Measurements from ENCODE around the gene AAK1. TPM values are rescaled to one million over a fixed set of nuclear protein-coding genes. Genes with fewer than 3 reads are reported as not detected.

Gene AAK1
- total RNA-seq, 1 donor from 2014 or later = 68.2 TPM

DNA sequence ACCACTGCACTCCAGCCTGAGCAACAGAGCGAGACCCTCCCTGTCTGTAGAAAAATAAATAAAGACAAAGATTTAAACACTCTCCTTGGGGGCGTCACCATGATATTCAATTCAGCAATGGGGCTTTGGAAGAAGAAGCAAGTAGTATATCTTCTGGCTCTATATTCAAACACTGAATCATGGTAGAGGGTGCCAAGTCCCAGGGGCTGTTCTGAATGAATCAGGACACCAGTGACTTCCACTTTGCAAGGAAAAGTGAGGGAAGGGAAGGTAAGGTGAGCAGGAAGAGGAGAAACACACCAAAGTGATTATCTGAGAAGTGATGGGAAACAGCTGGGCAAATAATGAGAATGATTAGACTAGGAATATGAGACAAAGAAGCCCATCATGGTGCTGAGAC lies 80.5 kb downstream of the AAK1 start:
- no peak overlapping the region for H3K27ac Mint-ChIP-seq (ENCODE audit: unreplicated experiment)
- no peaks in the 10 kb centered on the region for H3K27me3 Mint-ChIP-seq (ENCODE audit: unreplicated experiment)
- H3K4me3 Mint-ChIP-seq (ENCODE audit: unreplicated experiment) = no peak overlapping the region

DNA sequence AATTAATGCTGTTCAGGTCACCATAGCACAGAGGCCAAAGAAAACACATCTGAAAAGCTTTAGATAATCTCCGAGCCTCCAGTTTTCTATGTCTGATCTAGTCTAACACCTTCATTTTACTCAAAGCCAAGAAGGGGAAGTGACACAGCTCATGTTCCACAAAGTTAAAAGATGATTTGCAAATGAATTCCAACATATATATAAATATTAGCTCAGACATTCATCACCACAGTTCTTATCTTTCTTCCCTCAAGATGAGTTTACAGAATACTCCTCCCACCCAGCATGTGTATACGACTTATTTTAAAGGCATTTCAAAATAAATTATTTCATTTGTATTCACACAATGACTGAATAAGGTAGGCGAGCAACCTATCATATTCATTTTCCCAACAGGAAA lies 82.4 kb downstream of the AAK1 start:
- Mint-ChIP-seq H3K9me3 (ENCODE audit: unreplicated experiment) (no peaks in the 10 kb centered on the region), H3K36me3 (ENCODE audit: unreplicated experiment) (no peaks in the 10 kb centered on the region), H3K4me3 (ENCODE audit: unreplicated experiment) (no peak overlapping the region), H3K4me1 (ENCODE audit: low read depth, unreplicated experiment) (peaks cover 8% of the 10 kb centered on the region), H3K27me3 (ENCODE audit: unreplicated experiment) (no peaks in the 10 kb centered on the region), H3K27ac (ENCODE audit: unreplicated experiment) (no peak overlapping the region)
- no peak for DNase-seq
- TF ChIP-seq, protein P1, sequence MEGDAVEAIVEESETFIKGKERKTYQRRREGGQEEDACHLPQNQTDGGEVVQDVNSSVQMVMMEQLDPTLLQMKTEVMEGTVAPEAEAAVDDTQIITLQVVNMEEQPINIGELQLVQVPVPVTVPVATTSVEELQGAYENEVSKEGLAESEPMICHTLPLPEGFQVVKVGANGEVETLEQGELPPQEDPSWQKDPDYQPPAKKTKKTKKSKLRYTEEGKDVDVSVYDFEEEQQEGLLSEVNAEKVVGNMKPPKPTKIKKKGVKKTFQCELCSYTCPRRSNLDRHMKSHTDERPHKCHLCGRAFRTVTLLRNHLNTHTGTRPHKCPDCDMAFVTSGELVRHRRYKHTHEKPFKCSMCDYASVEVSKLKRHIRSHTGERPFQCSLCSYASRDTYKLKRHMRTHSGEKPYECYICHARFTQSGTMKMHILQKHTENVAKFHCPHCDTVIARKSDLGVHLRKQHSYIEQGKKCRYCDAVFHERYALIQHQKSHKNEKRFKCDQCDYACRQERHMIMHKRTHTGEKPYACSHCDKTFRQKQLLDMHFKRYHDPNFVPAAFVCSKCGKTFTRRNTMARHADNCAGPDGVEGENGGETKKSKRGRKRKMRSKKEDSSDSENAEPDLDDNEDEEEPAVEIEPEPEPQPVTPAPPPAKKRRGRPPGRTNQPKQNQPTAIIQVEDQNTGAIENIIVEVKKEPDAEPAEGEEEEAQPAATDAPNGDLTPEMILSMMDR (IDR thresholded peaks at IDR 0.05; ENCODE audit: partially characterized antibody, unreplicated experiment) = no peak

More for the DNA sequence above, 80.5 kb downstream of the AAK1 start:
- TF ChIP-seq, protein P1 (IDR thresholded peaks at IDR 0.05; ENCODE audit: partially characterized antibody, unreplicated experiment) = no peak
- no peak for DNase-seq
- no peaks in the 10 kb centered on the region for H3K36me3 Mint-ChIP-seq (ENCODE audit: unreplicated experiment)
- no peaks in the 10 kb centered on the region for H3K9me3 Mint-ChIP-seq (ENCODE audit: unreplicated experiment)
- peaks cover 12% of the 10 kb centered on the region for H3K4me1 Mint-ChIP-seq (ENCODE audit: low read depth, unreplicated experiment)

DNA sequence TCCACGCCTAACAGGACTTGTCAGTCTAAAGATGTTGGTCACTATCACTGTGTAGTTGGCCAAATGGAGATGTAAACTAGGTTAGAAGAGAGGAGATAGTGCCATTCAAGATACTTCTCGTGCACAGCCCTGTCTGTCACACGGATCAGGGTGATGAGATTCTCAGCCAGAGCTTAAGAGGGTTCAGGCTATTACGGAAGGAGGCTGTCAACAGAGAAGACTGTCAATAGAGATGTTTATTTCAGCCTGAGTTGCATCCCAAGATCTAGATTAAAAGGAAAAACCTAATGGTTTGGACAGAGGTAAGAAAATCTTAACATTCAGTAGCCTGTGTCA lies 83.4 kb downstream of the AAK1 start:
- Mint-ChIP-seq H3K4me3 (ENCODE audit: unreplicated experiment) (no peak overlapping the region), H3K27me3 (ENCODE audit: unreplicated experiment) (no peaks in the 10 kb centered on the region), H3K27ac (ENCODE audit: unreplicated experiment) (peak overlapping the region; percentile 62), H3K9me3 (ENCODE audit: unreplicated experiment) (no peaks in the 10 kb centered on the region), H3K4me1 (ENCODE audit: low read depth, unreplicated experiment) (peaks cover 10% of the 10 kb centered on the region), H3K36me3 (ENCODE audit: unreplicated experiment) (no peaks in the 10 kb centered on the region)
- no peak for DNase-seq
- TF ChIP-seq, protein P1 (IDR thresholded peaks at IDR 0.05; ENCODE audit: partially characterized antibody, unreplicated experiment) = no peak

DNA sequence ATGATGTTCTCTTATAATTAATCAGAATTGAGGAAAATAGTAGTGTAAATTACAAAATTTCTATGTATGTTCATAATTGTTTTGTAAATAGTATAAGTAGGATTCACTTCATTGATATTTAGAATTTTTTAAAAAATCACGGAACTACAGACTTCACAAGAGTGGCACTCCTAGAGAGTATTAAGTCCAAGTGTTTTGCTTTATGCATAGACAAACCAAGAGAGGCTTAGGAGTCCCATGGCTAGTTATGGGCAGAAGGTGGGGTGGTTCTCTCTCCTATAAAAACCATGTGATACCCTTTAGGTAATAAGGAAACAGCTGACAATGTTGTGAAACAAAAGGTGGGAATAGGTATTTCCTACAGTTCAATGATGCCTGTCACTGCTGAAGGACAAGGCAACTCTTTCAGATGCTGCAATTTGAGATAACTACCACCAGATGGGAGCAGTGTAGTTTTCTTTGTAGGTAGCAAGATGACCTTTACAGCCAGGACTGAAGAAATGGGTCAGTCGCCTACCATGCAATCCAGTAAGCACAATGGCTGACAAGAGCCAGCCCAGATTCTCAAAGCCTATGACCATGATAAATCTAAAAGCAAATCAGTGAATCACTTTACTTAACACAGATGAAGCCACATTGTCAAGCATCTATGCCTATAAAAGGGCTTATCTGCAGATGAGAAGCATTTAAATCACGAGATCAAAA lies 83.9 kb downstream of the AAK1 start:
- Mint-ChIP-seq H3K27me3 (ENCODE audit: unreplicated experiment) (no peaks in the 10 kb centered on the region), H3K27ac (ENCODE audit: unreplicated experiment) (peak overlapping the region; percentile 62), H3K9me3 (ENCODE audit: unreplicated experiment) (no peaks in the 10 kb centered on the region), H3K4me3 (ENCODE audit: unreplicated experiment) (no peak overlapping the region), H3K36me3 (ENCODE audit: unreplicated experiment) (no peaks in the 10 kb centered on the region), H3K4me1 (ENCODE audit: low read depth, unreplicated experiment) (peaks cover 15% of the 10 kb centered on the region)
- TF ChIP-seq, protein P1 (IDR thresholded peaks at IDR 0.05; ENCODE audit: partially characterized antibody, unreplicated experiment) = peak; percentile 48
- DNase-seq = no peak

DNA sequence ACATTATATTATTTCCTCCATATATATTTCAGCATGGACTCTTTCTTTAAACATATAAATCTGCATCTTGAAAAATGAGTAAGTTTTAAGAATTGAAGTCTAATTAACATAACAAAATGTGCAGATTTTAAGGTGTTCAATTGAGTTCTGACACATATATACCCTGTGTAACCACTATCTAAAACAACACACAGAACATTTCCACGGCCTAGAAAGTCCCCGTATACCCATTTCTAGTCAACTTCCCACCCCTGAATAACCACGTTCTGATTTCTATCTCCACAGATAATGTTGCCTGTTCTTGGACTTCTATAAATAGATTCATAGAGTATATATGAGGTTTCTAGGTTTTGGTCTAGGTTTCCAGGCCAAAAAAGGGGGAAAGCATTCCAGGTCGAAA lies 87.5 kb downstream of the AAK1 start:
- no peak overlapping the region for H3K27ac Mint-ChIP-seq (ENCODE audit: unreplicated experiment)
- no peak for DNase-seq
- TF ChIP-seq, protein P1 (IDR thresholded peaks at IDR 0.05; ENCODE audit: partially characterized antibody, unreplicated experiment) = no peak
- H3K4me3 Mint-ChIP-seq (ENCODE audit: unreplicated experiment) = no peak overlapping the region
- H3K9me3 Mint-ChIP-seq (ENCODE audit: unreplicated experiment) = no peaks in the 10 kb centered on the region
- H3K36me3 Mint-ChIP-seq (ENCODE audit: unreplicated experiment) = no peaks in the 10 kb centered on the region
- H3K4me1 Mint-ChIP-seq (ENCODE audit: low read depth, unreplicated experiment) = peaks cover 16% of the 10 kb centered on the region
- H3K27me3 Mint-ChIP-seq (ENCODE audit: unreplicated experiment) = peaks cover under 1% of the 10 kb centered on the region
